HL-60 (cell line): Measurements from ENCODE around the gene PPP1R16B.

Source experiments
- DNase-seq, 2 experiments: peaks; one replicate each; pipeline ENCODE4 v3.0.0-alpha.2; 2010 to 2020; ENCODE audit warnings: low read depth in 1 of 2, low spot score in 1 of 2
- H3K27ac ChIP-seq: fragments of 250-450 bp; sonication (Bioruptor Pico); replicated peaks from 2 replicates; pipeline ENCODE4 v1.5.1; 2020; ENCODE audit warnings: mild to moderate bottlenecking, moderate library complexity
- H3K27me3 ChIP-seq: fragments of 250-450 bp; sonication (Bioruptor Pico); 2 replicates; pipeline ENCODE4 v1.5.1; 2021; ENCODE audit warnings: mild to moderate bottlenecking, moderate library complexity; ENCODE audit not compliant: insufficient read depth, poor library complexity, severe bottlenecking
- H3K4me3 ChIP-seq: replicated peaks from 2 replicates; pipeline ENCODE4 v1.5.1; 2011; ENCODE audit warnings: mild to moderate bottlenecking, control low read depth, low read length; ENCODE audit not compliant: insufficient read depth
- GABPA ChIP-seq: IDR thresholded peaks from 2 replicates; pipeline ENCODE4 v1.6.1; 2012; ENCODE audit warnings: low read depth
- POLR2AphosphoS5 ChIP-seq: IDR thresholded peaks from 2 replicates; pipeline ENCODE4 v1.6.1; 2012; ENCODE audit warnings: low read depth
- SPI1 ChIP-seq: IDR thresholded peaks from 2 replicates; pipeline ENCODE4 v1.6.1; 2012; ENCODE audit warnings: low read depth, mild to moderate bottlenecking, borderline replicate concordance
- TF ChIP-seq, protein P1 (sequence below): IDR thresholded peaks from 2 replicates; pipeline ENCODE4 v1.6.1; 2012; ENCODE audit warnings: low read depth; ENCODE audit not compliant: insufficient replicate concordance
- TF ChIP-seq, protein P2 (sequence below): IDR thresholded peaks from one replicate; pipeline ENCODE4 v1.5.1; 2011; ENCODE audit warnings: low read length, control low read depth, inconsistent platforms; ENCODE audit not compliant: insufficient read depth

PPP1R16B gene

DNA sequence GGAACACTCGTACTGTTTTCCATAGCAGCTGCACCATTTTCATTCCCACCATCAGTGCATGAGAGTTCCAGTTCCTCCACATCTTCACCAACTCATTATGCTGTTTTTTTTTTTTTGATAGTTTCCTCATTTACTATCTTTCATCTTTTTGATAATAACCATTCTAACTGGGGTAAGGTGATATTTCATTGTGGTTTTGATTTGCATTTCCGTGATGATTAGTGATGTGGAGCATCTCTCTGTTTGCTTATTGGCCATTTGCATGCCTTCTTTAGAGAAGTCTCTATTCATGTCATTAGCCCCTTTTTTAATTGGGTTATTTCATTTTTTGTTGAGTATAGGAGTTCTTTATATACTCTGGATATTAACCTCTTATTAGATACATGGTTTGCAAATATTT lies 31.3 kb upstream of the PPP1R16B start:
- no peak overlapping the region for H3K4me3 ChIP-seq
- DNase-seq: no peak
- H3K27me3 ChIP-seq: no peaks in the 10 kb centered on the region
- no peak overlapping the region for H3K27ac ChIP-seq
- TF ChIP-seq GABPA (no peak), SPI1 (no peak), POLR2AphosphoS5 (no peak)
- TF ChIP-seq, protein P1, sequence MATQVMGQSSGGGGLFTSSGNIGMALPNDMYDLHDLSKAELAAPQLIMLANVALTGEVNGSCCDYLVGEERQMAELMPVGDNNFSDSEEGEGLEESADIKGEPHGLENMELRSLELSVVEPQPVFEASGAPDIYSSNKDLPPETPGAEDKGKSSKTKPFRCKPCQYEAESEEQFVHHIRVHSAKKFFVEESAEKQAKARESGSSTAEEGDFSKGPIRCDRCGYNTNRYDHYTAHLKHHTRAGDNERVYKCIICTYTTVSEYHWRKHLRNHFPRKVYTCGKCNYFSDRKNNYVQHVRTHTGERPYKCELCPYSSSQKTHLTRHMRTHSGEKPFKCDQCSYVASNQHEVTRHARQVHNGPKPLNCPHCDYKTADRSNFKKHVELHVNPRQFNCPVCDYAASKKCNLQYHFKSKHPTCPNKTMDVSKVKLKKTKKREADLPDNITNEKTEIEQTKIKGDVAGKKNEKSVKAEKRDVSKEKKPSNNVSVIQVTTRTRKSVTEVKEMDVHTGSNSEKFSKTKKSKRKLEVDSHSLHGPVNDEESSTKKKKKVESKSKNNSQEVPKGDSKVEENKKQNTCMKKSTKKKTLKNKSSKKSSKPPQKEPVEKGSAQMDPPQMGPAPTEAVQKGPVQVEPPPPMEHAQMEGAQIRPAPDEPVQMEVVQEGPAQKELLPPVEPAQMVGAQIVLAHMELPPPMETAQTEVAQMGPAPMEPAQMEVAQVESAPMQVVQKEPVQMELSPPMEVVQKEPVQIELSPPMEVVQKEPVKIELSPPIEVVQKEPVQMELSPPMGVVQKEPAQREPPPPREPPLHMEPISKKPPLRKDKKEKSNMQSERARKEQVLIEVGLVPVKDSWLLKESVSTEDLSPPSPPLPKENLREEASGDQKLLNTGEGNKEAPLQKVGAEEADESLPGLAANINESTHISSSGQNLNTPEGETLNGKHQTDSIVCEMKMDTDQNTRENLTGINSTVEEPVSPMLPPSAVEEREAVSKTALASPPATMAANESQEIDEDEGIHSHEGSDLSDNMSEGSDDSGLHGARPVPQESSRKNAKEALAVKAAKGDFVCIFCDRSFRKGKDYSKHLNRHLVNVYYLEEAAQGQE: no peak
- TF ChIP-seq, protein P2, sequence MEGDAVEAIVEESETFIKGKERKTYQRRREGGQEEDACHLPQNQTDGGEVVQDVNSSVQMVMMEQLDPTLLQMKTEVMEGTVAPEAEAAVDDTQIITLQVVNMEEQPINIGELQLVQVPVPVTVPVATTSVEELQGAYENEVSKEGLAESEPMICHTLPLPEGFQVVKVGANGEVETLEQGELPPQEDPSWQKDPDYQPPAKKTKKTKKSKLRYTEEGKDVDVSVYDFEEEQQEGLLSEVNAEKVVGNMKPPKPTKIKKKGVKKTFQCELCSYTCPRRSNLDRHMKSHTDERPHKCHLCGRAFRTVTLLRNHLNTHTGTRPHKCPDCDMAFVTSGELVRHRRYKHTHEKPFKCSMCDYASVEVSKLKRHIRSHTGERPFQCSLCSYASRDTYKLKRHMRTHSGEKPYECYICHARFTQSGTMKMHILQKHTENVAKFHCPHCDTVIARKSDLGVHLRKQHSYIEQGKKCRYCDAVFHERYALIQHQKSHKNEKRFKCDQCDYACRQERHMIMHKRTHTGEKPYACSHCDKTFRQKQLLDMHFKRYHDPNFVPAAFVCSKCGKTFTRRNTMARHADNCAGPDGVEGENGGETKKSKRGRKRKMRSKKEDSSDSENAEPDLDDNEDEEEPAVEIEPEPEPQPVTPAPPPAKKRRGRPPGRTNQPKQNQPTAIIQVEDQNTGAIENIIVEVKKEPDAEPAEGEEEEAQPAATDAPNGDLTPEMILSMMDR: no peak

DNA sequence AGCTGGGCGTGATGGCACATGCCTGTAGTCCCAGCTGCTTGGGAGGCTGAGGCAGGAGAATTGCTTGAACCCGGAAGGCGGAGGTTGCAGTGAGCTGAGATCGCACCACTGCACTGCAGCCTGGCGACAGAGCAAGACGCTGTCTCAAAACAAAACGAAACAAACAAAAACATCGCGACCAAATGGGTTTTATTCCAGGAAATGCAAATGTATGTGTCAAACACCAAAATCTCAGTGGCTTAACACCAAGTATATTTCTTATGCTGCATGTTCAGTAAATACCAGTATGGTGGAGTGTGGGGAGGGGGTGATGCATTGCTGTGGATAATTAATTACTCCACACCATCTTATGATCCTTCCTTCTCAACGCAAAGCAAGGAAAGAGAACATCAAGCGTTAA lies 29.1 kb upstream of the PPP1R16B start:
- Histone ChIP-seq H3K27me3 (no peaks in the 10 kb centered on the region), H3K27ac (no peak overlapping the region), H3K4me3 (no peak overlapping the region)
- TF ChIP-seq, protein P2: no peak
- TF ChIP-seq GABPA: no peak
- no peak for TF ChIP-seq POLR2AphosphoS5
- no peak for TF ChIP-seq SPI1
- TF ChIP-seq, protein P1: no peak
- DNase-seq: no peak

DNA sequence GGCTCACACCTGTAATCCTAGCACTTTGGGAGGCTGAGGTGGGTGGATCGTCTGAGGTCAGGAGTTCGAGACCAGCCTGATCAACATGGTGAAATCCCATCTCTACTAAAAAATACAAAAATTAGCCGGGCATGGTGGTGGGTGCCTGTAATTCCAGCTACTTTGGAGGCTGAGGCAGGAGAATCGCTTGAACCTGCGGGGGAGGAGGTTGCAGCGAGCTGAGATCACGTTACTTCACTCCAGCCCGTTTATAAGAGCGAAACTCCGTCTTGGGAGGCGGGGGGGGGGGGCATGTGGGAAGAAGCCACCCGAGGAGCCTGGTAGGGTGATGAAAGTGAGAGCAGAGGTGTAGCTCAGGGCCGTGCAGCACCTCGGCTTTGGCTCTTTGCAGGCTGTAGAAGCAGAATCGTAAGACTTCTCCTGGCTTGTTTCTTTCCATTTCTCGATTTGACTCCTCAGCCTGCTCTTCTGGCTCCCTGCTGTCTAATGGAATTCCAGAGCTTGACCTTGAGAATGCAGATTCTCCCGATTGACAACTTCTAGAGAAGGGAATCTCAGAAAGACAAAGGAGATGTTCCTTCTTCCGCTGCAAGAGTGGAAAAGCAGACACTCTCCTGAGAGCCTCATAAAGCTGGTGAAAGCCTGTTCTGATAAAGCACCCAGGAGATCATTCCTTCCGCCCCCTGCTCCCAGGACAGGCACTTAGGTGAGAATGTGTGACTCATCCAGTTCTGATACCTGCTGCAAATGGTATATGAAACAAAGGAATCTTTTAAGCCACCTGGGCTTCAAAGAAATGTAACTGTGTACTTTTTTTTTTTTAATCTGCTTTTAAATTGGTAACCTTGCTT lies 26.0 kb upstream of the PPP1R16B start:
- Histone ChIP-seq H3K27ac (no peak overlapping the region), H3K4me3 (no peak overlapping the region), H3K27me3 (no peaks in the 10 kb centered on the region)
- TF ChIP-seq, protein P1: no peak
- TF ChIP-seq, protein P2: no peak
- no peak for TF ChIP-seq SPI1
- no peak for TF ChIP-seq POLR2AphosphoS5
- no peak for TF ChIP-seq GABPA
- no peak for DNase-seq
